Progenitor cell of endocrine pancreas (in vitro differentiated cells): ENCODE data around the gene VANGL2. TPM values are rescaled to one million over a fixed set of nuclear protein-coding genes. Genes with fewer than 3 reads are reported as not detected.

Source experiments
- DNase-seq: peaks from one replicate; pipeline ENCODE4 v3.0.0; 2021; ENCODE audit warnings: low spot score; ENCODE audit not compliant: unreplicated experiment
- H3K27ac Mint-ChIP-seq: 2 replicates; pipeline ENCODE4 v1.8.0; 2021; ENCODE audit warnings: mild to moderate bottlenecking, moderate library complexity, mixed read lengths
- H3K27me3 Mint-ChIP-seq: 2 replicates; pipeline ENCODE4 v1.8.0; 2021; ENCODE audit warnings: mixed read lengths
- H3K36me3 Mint-ChIP-seq: 2 replicates; pipeline ENCODE4 v1.8.0; 2022; ENCODE audit warnings: mixed read lengths; ENCODE audit not compliant: insufficient read depth
- H3K4me1 Mint-ChIP-seq: 2 replicates; pipeline ENCODE4 v1.8.0; 2021; ENCODE audit warnings: low read depth, mixed read lengths
- H3K4me3 Mint-ChIP-seq: 2 replicates; pipeline ENCODE4 v1.8.0; 2021; ENCODE audit warnings: low read depth, mild to moderate bottlenecking, moderate library complexity, mixed read lengths
- H3K9me3 Mint-ChIP-seq: 2 replicates; pipeline ENCODE4 v1.8.0; 2021; ENCODE audit warnings: low read depth, mixed read lengths
- total RNA-seq: library from RNA; stranded (reverse); gene quantifications from 2 replicates; pipeline ENCODE4 v1.2.1, GENCODE V29; 2021
- TF ChIP-seq, protein P1 (sequence below): fragments of 200-600 bp; sonication (generic); IDR thresholded peaks from one replicate; pipeline ENCODE4 v1.5.0; 2021; ENCODE audit warnings: antibody characterized with exemption, mild to moderate bottlenecking; ENCODE audit not compliant: unreplicated experiment

Gene VANGL2
- total RNA-seq, 1 donor from 2014 or later: 80.4 TPM

GRCh38 chr1:160437432-160438316 is 37.3 kb downstream of the VANGL2 start:
- Mint-ChIP-seq H3K27me3 (no peaks in the 10 kb centered on the region), H3K4me3 (no peak overlapping the region), H3K36me3 (no peaks in the 10 kb centered on the region), H3K27ac (no peak overlapping the region), H3K9me3 (no peaks in the 10 kb centered on the region), H3K4me1 (no peaks in the 10 kb centered on the region)
- TF ChIP-seq, protein P1, sequence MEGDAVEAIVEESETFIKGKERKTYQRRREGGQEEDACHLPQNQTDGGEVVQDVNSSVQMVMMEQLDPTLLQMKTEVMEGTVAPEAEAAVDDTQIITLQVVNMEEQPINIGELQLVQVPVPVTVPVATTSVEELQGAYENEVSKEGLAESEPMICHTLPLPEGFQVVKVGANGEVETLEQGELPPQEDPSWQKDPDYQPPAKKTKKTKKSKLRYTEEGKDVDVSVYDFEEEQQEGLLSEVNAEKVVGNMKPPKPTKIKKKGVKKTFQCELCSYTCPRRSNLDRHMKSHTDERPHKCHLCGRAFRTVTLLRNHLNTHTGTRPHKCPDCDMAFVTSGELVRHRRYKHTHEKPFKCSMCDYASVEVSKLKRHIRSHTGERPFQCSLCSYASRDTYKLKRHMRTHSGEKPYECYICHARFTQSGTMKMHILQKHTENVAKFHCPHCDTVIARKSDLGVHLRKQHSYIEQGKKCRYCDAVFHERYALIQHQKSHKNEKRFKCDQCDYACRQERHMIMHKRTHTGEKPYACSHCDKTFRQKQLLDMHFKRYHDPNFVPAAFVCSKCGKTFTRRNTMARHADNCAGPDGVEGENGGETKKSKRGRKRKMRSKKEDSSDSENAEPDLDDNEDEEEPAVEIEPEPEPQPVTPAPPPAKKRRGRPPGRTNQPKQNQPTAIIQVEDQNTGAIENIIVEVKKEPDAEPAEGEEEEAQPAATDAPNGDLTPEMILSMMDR: no peak
- no peak for DNase-seq

GRCh38 chr1:160438317-160438918 is 38.1 kb downstream of the VANGL2 start:
- no peak overlapping the region for H3K27ac Mint-ChIP-seq
- TF ChIP-seq, protein P1: no peak

DNA sequence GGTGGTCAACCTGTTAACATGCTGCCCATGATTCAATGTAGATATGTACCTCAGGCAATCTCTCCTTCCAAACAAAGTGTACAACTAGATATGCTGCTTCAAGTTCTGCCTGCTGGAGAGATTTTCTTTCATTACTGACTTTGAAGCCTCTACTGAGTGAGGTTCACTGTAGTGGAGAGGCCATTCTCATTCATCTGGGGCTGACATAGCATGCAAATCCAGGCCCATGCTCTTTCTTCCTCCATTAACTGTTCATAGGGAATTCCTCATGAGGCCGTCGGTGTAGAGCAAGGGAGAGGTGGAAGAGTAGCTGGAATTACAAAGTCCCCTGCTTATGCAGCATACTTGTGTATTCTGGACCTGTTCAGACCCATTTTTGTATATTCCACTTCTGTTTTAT is 38.6 kb downstream of the VANGL2 start:
- H3K27ac Mint-ChIP-seq: no peak overlapping the region
- H3K4me3 Mint-ChIP-seq: no peak overlapping the region
- TF ChIP-seq, protein P1: no peak
- no peaks in the 10 kb centered on the region for H3K9me3 Mint-ChIP-seq
- H3K36me3 Mint-ChIP-seq: no peaks in the 10 kb centered on the region
- H3K27me3 Mint-ChIP-seq: no peaks in the 10 kb centered on the region
- no peak for DNase-seq
- peaks cover 2% of the 10 kb centered on the region for H3K4me1 Mint-ChIP-seq

More at GRCh38 chr1:160438317-160438918, 38.1 kb downstream of the VANGL2 start:
- DNase-seq: no peak
- H3K4me1 Mint-ChIP-seq: no peaks in the 10 kb centered on the region
- no peaks in the 10 kb centered on the region for H3K36me3 Mint-ChIP-seq
- H3K9me3 Mint-ChIP-seq: no peaks in the 10 kb centered on the region
- no peak overlapping the region for H3K4me3 Mint-ChIP-seq
- no peaks in the 10 kb centered on the region for H3K27me3 Mint-ChIP-seq

- Mint-ChIP-seq H3K27me3 (no peaks in the 10 kb centered on the region), H3K9me3 (no peaks in the 10 kb centered on the region), H3K27ac (no peak overlapping the region), H3K36me3 (no peaks in the 10 kb centered on the region), H3K4me3 (no peak overlapping the region), H3K4me1 (peaks cover 2% of the 10 kb centered on the region)
- TF ChIP-seq, protein P1: no peak
- DNase-seq: no peak
Observed at GRCh38 chr1:160439718-160440117, 39.4 kb downstream of the VANGL2 start.

GRCh38 chr1:160446945-160447600 is 46.7 kb downstream of the VANGL2 start:
- no peaks in the 10 kb centered on the region for H3K36me3 Mint-ChIP-seq
- DNase-seq: no peak
- H3K9me3 Mint-ChIP-seq: no peaks in the 10 kb centered on the region
- TF ChIP-seq, protein P1: no peak
- H3K27ac Mint-ChIP-seq: no peak overlapping the region
- H3K27me3 Mint-ChIP-seq: no peaks in the 10 kb centered on the region
- H3K4me1 Mint-ChIP-seq: peaks cover 13% of the 10 kb centered on the region
- no peak overlapping the region for H3K4me3 Mint-ChIP-seq
